Stimulated activated CD8-positive, alpha-beta memory T cell treated with anti-CD3 and anti-CD28 coated beads, Interleukin-12 subunit alpha, Interleukin-12 subunit beta, amount 100 ng/mL, for 4 hours (primary cell): Measurements from ENCODE around the gene TMEM150B.

Experiments
- DNase-seq: peaks from one replicate; pipeline ENCODE4 v3.0.0-alpha.2; 2020; ENCODE audit warnings: low read depth

The TMEM150B gene

GRCh38 chr19:55354698-55355212, 29.6 kb upstream of the TMEM150B start, which contains the start of gene COX6B2:
TSS of gene COX6B2 (minus strand) at chr19:55354719. CDS start at chr19:55354521, 198 bp downstream.
- no peak for DNase-seq

GRCh38 chr19:55353803-55354697, 28.9 kb upstream of the TMEM150B start:
- DNase-seq = peak; percentile 27

DNA sequence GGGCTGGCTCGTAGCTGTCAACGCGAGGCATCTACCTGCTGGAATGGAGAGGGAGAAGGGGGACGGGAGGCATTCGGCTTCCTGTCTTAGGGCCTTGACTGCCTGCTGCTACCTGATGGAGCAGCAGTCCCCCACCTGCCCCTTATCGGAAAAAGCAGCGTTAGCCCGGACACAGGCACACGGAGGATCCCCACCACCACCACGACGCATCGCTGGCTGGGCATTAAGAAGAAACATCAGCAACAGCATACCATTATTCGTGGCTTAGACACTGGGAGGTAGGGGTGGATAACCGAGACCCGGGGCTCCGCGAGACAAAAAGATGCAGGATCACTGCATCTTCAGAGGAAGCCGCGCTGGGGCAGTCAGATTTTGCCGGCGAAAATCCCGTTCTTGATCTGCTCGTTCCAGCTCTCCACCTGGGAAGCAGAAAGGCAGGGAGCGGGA, 28.2 kb upstream of the TMEM150B start:
- no peak for DNase-seq

DNA sequence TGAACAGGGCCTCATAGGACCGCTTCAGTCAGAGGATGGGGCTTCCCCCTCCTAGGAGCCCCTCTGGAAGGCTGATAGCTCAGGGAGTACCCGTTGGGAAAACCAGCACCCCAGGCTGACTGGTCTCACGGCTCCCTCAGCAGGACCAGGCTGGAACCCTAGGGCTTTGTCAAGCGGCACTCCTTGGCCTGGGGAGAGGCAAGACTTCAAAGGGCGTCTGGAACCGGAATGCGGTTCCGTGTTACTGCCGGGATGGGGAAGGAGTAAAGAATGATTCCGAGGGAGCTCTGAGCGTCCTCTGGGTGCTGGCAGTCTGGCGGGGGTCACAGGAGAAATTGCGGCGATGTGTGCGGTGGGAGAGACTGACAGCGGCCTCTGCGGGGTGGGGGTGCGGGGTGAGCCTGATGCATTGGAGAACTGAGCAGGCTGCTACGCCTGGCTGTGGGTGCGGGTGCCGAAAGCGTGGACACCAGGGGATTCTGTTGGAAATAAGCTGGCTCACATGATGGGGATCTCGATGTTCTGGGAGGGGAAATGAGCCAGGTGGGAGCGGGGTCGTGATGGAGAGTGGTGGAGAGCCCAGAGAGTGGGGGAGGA, 27.5 kb upstream of the TMEM150B start:
- DNase-seq = no peak

GRCh38 chr19:55352040-55352439, 26.9 kb upstream of the TMEM150B start:
- no peak for DNase-seq

GRCh38 chr19:55350620-55351315, 25.6 kb upstream of the TMEM150B start:
- no peak for DNase-seq

GRCh38 chr19:55348317-55349034, 23.3 kb upstream of the TMEM150B start:
- DNase-seq = no peak

- DNase-seq = no peak
These were observed 22.4 kb upstream of the TMEM150B start for GRCh38 chr19:55347442-55348009.

GRCh38 chr19:55346725-55347441, 21.7 kb upstream of the TMEM150B start:
- no peak for DNase-seq

- no peak for DNase-seq
These were observed 20.9 kb upstream of the TMEM150B start for GRCh38 chr19:55345818-55346724.

DNA sequence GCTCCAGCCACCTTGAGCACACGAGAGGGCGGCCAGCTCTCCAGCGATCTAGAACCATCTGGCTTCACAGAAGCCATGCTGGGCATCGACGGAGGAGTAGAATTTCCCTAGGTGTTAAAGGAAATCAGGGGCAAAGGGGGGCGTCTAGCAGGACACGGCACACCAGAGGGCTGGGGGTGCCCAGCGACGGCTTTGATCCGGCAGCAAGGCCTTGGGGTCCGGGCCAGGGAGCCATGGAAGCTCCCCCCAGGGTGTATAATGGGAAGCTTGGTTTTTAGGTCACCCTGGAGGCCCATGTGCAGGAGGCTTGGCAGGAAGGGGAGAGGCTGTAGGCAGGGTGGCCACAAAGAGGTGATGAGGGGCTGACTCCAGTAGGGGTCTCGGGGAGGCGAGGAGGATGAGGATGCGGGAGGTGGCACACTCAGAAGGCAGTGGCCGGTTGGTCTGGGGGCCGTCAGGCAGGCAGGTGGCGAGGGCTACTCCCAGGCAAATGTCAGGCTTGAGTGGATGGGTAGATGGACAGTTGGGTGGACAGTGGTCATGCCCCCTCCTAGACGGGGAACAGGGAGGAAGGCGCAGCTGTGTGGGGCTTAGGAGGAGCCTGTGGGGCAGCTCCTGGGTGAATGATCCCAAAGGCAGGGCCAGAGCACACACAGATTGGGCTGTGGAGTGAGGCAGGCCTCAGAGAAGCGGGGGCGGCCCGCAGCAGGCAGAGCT, 20.1 kb upstream of the TMEM150B start:
- DNase-seq = no peak

- no peak for DNase-seq
These were observed 19.3 kb upstream of the TMEM150B start for GRCh38 chr19:55344444-55344843.

DNA sequence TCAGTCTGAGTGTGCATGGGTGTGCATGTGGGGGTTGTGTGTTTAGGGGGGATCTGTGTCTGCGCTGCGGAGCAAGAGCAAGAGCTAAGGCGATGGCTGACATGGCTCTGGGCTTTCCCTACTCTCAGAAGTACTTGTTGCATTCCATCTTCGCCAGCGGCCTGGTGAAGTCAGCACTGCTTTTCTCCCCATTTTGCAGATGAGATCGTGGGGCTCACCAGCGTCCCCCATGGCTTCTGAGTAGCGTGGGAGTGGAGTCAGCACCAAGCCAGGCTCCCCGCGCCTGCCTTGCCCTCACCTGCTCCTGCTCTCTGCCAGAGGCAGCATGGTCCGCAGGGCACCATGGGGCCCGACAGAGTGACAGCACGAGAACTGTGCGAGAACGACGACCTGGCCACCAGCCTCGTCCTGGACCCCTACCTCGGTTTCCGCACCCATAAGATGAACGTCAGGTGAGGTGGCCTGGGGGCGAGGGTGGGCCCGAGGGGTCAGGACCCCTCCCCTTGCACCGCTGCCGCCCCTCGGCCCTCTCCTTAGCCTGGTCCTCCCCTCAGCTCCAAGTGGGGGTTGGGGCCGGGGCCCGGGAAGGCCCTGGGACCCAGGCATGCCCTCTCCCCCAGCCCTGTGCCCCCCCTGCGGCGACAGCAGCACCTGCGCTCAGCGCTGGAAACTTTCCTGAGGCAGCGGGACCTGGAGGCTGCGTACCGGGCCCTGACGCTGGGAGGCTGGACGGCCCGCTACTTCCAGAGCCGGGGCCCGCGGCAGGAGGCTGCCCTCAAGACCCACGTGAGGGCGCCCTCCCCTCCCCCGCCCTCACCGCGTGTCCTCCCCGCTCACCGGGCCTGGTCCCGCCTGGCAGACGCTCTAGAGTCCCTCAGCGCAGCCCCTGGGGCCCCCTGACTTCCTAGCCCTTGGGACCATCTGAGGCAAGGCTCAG, 16.7 kb upstream of the TMEM150B start:
- DNase-seq = no peak

- peak; percentile 28 for DNase-seq
These were observed 16.0 kb upstream of the TMEM150B start for GRCh38 chr19:55341171-55341588.

DNA sequence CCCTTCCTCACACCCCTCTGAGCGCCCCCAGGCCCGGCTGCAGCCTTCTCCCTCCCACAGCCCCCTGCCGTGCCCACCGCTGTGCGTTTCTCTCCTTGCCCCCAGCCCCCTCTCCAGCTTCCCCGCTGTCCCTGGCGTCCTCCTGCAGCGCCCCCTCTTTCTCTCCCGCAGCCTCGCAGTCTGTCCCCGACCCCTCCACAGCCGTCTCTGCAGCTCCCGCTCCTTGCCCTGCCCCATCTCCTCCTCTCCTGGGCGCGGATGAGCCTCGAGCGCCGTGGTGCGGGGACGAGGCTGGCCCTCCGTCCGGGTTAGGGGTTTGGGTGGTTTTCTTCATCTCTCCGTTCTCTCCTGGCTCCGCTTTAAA, 15.6 kb upstream of the TMEM150B start:
- no peak for DNase-seq

DNA sequence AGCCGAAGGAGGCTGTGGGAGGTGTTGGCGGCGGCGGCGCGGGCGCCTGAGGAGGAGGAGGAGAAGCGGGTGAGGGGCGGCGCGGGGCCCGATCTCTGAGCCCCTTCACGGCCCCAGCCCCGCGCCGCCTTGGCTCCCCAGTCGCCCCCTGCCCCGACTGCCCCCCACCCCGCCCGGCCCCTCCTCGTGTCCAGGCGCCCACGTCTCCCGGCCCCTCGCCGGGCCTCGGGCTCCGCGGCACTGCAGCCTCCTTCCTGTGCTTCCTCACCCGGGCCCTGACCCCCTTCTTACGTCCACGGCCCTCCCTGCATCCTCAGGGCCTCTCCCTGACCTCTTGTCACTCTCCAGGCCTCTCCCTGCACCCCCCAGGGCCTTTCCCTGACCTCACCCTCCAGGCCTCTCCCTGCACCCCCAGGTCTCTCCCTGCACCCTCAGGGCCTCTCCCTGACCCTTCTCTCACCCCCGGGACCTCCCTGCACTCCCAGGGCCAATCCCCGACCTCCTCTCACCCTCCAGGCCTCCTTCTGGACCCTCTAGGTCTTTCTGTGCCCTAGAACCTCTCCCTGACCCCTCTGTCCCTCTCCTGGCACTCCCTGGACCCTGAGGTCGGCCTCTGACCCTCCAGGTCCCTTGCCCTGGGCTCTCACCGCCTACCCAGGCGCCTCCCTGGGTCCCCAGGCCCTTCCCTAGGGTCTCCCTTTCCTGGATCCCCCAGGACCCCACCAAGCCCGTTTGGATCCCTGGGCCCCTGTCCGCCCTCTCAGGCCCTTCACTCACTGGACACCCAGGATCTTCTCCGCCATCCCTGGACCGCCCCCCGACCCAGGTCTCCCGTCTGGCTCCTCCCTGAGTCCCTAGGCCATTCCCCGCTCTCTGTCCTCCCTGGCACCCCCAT, 15.0 kb upstream of the TMEM150B start:
- DNase-seq = no peak
